Measurements from ENCODE around the gene TMEM109. TPM values are rescaled to one million over a fixed set of nuclear protein-coding genes. Genes with fewer than 3 reads are reported as not detected.
A peak's percentile ranks its signal among the peaks of the same experiment; 100 is the strongest.

Gene TMEM109
- total and polyA plus RNA-seq, 7 donors, result 69.2 to 130 (median 72.5) TPM

DNA sequence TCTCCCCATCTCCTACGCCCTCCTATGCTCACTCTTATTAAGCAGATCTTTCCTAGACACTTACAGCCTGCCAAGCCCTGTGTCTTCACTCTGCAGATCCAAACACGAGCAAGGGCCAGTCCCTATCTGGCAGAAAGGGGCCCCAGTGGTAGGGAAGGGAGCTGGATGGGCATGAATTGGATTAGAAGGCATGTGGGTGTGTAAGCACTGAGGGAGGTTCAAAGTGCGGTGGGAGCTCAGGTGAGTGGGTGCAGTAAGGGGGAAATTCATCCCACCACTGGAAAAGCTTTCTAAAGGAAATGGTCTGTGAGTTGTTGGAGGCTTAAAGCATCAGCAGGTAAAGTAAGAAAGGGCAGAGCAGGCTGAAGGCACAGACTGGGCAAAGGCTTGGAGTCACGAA, 15.8 kb downstream of the TMEM109 start:
- ATAC-seq, result no peak
- Histone ChIP-seq H3K27me3 (ENCODE audit: insufficient read depth in 3 of 3, low read length in 2 of 3) (peaks cover 0 to 17% (median 4%) of the 10 kb centered on the region in 3 donors), H3K4me1 (peaks cover 3% of the 10 kb centered on the region), H3K4me3 (no peak overlapping the region), H3K36me3 (ENCODE audit: insufficient read depth in 1 of 2, low read depth in 1 of 2) (no peaks in the 10 kb centered on the region), H3K9me3 (no peaks in the 10 kb centered on the region), H3K27ac (no peak overlapping the region)
- intact Hi-C loops (cut with DNase I), result no loop called here
- DNase-seq, result peak in 1 of 2 donors; percentile 7
- 89 to 90% (median 89%) methylated on average over 4 of the region's 4 CpGs for WGBS, 3 donors
- TF ChIP-seq, protein P1, sequence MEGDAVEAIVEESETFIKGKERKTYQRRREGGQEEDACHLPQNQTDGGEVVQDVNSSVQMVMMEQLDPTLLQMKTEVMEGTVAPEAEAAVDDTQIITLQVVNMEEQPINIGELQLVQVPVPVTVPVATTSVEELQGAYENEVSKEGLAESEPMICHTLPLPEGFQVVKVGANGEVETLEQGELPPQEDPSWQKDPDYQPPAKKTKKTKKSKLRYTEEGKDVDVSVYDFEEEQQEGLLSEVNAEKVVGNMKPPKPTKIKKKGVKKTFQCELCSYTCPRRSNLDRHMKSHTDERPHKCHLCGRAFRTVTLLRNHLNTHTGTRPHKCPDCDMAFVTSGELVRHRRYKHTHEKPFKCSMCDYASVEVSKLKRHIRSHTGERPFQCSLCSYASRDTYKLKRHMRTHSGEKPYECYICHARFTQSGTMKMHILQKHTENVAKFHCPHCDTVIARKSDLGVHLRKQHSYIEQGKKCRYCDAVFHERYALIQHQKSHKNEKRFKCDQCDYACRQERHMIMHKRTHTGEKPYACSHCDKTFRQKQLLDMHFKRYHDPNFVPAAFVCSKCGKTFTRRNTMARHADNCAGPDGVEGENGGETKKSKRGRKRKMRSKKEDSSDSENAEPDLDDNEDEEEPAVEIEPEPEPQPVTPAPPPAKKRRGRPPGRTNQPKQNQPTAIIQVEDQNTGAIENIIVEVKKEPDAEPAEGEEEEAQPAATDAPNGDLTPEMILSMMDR (IDR thresholded peaks at IDR 0.05), result no peak

DNA sequence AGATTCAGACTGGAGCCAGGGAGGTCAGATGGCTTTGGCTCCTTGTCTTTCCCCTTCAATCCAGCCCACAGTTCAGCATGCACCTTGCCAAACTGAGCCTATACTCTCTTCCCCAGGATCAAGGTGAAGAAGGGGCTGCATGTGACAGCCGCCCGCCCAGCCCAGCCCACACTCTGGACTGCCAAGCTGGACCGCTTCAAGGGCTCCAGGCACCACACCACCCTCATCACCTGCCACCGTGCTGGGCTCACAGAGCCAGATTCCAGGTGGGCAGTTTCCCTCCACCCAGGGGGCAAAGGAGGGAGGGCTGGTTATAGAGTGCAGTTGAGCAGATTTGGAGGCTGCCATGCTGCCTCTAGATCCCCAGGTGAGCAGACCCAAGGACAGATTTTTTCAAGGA, 16.4 kb downstream of the TMEM109 start:
- TF ChIP-seq, protein P1 (IDR thresholded peaks at IDR 0.05), result no peak
- H3K4me1 ChIP-seq, result no peaks in the 10 kb centered on the region
- H3K27me3 ChIP-seq (ENCODE audit: insufficient read depth in 3 of 3, low read length in 2 of 3), result peaks cover 0 to 11% (median 2%) of the 10 kb centered on the region in 3 donors
- DNase-seq, result peak in 1 of 2 donors; percentile 34
- no peaks in the 10 kb centered on the region for H3K36me3 ChIP-seq (ENCODE audit: insufficient read depth in 1 of 2, low read depth in 1 of 2)
- no peak overlapping the region for H3K4me3 ChIP-seq
- H3K27ac ChIP-seq, result no peak overlapping the region
- no peak for ATAC-seq
- WGBS, 3 donors, result 91 to 94% (median 92%) methylated on average over 3 to 4 of the region's 4 CpGs
- H3K9me3 ChIP-seq, result no peaks in the 10 kb centered on the region
- intact Hi-C loops (cut with DNase I), result no loop called here

- peak; percentile 16 to 49 for DNase-seq
- WGBS, 3 donors, result 84 to 86% (median 85%) methylated on average over 8 to 9 of the region's 9 CpGs
- intact Hi-C loops (cut with DNase I), result no loop called here
Measured at GRCh38 chr11:60931917-60932316, 18.0 kb downstream of the TMEM109 start.

DNA sequence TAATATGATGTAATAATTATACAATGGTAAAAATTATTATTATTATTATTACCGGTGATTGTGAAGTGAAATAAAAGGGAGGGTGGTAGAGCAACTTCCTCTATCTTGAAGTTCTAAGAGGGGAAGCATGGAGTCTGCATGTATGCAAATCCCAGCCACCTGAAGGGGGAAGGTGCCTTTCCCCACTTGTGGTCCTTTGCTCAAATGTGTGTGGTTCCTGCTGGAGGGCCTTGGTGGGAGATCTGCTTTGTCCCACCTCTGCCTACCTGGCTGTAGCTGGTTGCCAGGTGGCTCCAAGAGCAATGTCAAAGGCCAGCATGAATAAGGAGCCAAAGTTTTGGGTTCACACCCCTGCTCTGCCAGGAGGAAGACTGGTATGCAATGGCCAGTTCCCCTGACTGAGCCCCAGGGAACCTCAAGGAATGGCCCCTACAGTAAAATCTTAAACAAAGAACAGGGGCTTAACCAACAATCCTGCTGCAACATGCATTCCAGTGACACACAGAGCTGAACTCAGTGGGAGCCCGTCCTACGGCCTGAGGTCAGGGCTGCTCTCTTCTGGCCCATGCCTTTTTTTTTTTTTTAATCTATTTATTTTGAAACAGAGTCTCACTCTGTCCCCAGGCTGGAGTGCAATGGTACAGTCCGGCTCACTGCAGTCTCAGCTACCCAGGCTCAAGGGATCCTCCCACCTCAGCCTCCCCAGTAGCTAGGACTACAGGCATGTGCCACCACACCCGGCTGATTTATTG, 18.8 kb downstream of the TMEM109 start:
- DNase-seq (peak in 1 of 2 donors; percentile 7), ATAC-seq (no peak)
- Histone ChIP-seq H3K27ac (no peak overlapping the region), H3K9me3 (no peaks in the 10 kb centered on the region), H3K36me3 (ENCODE audit: insufficient read depth in 1 of 2, low read depth in 1 of 2) (no peaks in the 10 kb centered on the region), H3K4me3 (no peak overlapping the region), H3K4me1 (no peaks in the 10 kb centered on the region), H3K27me3 (ENCODE audit: insufficient read depth in 3 of 3, low read length in 2 of 3) (no peaks in the 10 kb centered on the region)
- intact Hi-C loops (cut with DNase I), result no loop called here
- 80 to 84% (median 81%) methylated on average over 5 of the region's 5 CpGs for WGBS, 3 donors
- TF ChIP-seq, protein P1 (IDR thresholded peaks at IDR 0.05), result no peak

More at GRCh38 chr11:60931917-60932316, 18.0 kb downstream of the TMEM109 start:
- H3K9me3 ChIP-seq, result no peaks in the 10 kb centered on the region
- peaks cover 0 to 4% (median 0%) of the 10 kb centered on the region in 3 donors for H3K27me3 ChIP-seq (ENCODE audit: insufficient read depth in 3 of 3, low read length in 2 of 3)
- H3K4me3 ChIP-seq, result no peak overlapping the region
- TF ChIP-seq, protein P1 (IDR thresholded peaks at IDR 0.05), result no peak
- H3K4me1 ChIP-seq, result no peaks in the 10 kb centered on the region
- ATAC-seq, result no peak
- no peak overlapping the region for H3K27ac ChIP-seq
- H3K36me3 ChIP-seq (ENCODE audit: insufficient read depth in 1 of 2, low read depth in 1 of 2), result no peaks in the 10 kb centered on the region

Data from psoas muscle (tissue), 8 donors.